Endothelial cell of hepatic sinusoid (primary cell): ENCODE results near the gene UBTD1.
"Not testable (repeated sequence)": the region's sequence is repeated elsewhere in the genome, so short reads cannot be mapped to it uniquely, and the experiment has no call there.

ENCODE experiments used
- in situ Hi-C: cut with HindIII; loops from 2 replicates; pipeline ENCODE4 v1.10.0; 2017; ENCODE audit warnings: low sequenced_read_pairs

Gene UBTD1

DNA sequence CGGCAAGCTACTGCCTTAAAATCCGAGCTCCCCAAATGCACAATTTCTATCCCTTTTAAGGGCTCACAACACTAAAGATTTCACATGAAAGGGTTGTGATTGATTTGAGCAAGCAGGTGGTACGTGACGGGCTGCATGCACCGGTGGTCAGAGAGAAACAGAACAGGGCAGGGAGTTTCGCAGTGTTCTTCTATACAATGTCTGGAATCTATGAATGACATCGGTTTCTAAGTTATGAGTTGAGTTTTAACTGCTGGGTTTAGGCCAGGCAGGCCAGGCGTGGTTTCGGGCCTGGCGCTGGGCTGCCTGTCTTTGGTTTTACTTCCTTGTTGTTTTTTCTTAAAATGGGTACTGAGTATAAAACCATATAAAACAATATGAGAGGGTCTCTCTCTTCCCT, 56.8 kb downstream of the UBTD1 start:
- in situ Hi-C loops: not testable (repeated sequence)

DNA sequence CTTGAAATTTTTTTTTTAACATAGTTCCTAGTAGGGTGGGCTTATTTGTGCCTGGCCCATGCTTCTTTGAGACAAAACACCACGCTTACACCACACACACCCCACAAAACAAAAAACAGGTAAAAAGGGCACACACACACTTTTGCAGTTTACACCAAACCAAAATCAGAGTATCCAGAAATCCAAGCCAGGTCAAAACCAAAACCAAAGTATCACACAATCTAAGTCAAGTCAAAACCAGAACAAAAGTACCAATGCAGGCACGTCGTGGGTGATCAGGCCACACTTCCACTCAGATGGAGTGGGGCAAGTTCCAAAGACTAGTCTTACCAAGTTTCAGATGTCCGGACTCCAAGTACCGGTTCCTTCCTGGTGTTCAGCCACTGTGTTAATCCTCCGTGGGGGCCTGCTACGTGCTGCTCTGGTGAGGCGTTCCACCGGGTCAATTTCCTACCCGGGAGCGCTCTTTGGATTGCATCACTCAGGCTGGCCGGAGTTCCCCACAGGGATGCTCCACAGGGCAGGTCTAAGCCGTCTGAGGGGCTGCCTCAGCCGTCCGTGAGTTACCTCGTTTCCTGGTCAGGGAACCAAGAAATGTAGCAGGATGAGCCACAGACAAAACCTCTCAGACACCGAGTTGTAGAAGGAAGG, 62.1 kb downstream of the UBTD1 start:
- in situ Hi-C loops: loop anchor here (5.0 kb wide), 1 partner anchor 36 kb away; no protein-coding TSS in a partner anchor

DNA sequence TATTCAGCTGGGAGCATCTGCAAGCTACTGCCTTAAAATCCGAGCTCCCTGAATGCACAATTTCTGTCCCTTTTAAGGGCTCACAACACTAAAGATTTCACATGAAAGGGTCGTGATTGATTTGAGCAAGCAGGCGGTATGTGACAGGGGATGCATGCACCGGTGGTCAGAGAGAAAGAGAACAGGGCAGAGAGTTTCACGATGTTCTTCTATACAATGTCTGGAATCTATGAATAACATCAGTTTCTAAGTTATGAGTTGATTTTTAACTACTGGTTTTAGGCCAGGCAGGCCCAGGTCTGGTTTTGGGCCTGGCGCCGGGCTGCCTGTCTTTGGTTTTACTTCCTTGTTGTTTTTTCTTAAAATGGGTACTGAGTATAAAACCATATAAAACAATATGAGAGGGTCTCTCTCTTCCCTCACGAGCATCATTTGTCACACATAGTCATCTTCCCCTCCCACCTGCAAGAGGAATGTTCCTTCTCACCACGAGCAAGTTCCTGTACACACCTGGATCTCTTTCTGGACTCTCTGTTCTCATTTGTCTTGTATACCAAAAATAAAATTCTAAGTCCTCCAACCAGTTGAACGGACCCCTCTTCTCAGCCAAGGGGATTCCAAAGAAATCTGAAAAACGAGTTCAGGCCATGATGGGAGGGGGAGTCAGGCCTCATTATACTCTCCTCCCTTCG, 62.8 kb downstream of the UBTD1 start:
- in situ Hi-C loops: loop anchor here (5.0 kb wide), 1 partner anchor 36 kb away; no protein-coding TSS in a partner anchor

DNA sequence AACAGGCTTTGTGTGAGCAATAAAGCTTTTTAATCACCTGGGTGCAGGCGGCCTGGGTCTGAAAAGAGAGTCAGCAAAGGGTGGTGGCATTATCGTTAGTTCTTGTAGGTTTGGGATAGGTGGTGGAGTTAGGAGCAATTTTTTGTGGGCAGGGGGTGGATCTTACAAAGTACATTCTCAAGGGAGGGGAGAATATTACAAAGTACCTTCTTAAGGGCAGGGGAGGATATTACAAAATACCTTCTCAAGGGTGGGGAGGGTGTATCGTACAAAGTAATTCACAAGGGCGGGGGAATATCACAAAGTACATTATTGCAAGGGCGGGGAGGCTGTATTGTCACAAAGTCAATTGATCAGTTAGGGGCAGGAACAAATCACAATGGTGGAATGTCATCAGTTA, 63.6 kb downstream of the UBTD1 start:
- in situ Hi-C loops: loop anchor here (5.0 kb wide), 1 partner anchor 35 kb away; no protein-coding TSS in a partner anchor

DNA sequence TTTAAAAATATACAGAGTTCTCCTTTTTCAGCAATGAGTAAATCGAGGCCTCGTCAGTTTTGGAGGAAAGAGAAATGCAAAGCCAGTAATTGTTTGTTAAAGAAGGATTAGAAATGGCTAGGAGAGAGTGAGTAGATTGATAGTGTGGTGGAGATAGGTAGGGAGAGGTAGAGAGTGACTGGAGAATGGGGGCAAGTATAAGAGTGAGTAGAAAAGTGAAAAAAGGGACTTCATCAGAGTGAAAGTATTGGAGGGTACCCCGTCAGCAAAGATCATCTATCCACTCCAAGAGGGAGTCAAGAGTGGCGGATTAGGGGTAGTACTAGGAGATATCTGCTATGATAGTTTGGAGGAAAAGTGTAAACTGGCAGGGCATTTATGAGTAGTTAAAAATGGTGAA, 64.6 kb downstream of the UBTD1 start:
- in situ Hi-C loops: loop anchor here (5.0 kb wide), 1 partner anchor 34 kb away; no protein-coding TSS in a partner anchor

DNA sequence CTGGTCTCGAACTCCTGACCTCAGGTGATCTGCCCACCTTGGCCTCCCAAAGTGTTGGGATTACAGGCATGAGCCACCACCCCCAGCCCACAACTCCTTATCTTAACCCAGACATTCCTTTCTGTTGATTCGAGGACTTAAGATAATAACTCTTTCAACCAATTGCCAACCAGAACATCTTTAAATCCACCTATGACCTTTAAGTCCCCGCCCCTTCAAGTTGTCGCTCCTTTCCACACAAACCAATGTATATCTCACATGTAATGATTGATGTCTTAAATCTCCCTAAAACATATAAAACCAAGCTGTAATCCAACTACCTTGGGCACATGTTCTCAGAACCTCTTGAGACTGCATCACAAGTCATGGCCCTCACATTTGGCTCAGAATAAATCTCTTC, 66.1 kb downstream of the UBTD1 start:
- in situ Hi-C loops: loop anchor here (5.0 kb wide), 1 partner anchor 33 kb away; no protein-coding TSS in a partner anchor

DNA sequence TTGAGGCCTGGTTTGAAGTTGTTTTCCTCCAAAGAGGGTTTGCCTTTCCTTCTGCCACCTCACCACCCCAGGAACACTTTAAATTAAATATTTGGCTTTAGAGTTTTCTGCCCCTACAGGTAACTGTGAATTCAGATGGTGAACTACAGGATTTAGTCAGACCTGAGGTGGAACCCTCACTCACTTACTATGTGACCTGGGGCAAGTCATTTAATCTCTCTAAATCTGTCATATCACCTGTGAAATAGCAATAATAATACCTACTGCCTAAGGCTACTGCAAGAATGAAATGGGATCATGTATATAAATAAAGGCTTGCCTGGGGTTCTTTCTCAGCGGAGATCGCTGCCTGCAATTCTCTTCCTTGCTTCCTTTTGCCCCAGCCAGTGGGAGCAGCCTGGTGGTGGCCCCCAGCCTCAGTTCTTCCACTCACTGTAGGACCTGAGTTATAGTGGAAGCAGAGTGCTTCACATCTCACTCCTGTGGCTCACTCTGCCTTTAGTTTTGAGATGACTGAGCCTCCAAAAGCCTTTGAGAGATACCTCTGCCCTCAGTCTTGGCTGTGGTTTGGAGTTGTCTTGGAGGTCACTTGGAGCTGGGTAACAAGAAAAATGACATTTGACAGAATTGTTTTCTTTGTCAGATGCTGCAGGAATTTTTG, 67.7 kb downstream of the UBTD1 start:
- in situ Hi-C loops: no loop called here

DNA sequence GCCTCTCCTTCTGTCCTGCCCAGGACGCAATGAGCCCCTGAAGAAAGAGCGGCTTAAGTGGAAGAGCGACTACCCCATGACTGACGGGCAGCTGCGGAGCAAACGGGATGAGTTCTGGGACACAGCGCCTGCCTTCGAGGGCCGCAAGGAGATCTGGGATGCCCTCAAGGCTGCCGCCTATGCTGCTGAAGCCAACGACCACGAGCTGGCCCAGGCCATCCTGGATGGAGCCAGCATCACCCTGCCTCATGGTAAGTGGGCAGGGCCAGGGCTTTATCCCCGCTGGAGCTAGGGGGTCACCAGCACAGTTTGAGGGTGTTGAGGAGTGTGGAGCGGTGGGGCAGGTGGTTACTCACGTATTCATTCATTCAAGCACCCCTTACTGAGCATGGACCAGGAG, 69.2 kb downstream of the UBTD1 start:
- in situ Hi-C loops: no loop called here

DNA sequence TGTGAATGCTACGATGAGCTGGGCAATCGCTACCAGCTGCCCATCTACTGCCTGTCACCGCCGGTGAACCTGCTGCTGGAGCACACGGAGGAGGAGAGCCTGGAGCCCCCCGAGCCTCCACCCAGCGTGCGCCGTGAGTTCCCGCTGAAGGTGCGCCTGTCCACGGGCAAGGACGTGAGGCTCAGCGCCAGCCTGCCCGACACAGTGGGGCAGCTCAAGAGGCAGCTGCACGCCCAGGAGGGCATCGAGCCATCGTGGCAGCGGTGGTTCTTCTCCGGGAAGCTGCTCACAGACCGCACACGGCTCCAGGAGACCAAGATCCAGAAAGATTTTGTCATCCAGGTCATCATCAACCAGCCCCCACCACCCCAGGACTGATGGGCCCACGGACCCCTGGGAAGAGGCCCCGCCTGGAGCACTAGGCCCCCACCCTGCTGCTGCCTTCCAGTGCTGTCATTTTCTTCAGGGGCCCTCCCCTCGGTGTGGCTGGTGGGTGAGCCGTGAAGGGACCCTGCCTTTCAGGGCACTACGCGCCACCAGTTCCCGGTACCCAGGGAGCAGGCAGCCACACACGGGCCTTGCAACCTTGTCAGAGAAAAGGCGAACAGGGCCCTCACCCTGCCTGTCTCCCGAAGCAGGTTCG, 71.5 kb downstream of the UBTD1 start:
- in situ Hi-C loops: no loop called here

DNA sequence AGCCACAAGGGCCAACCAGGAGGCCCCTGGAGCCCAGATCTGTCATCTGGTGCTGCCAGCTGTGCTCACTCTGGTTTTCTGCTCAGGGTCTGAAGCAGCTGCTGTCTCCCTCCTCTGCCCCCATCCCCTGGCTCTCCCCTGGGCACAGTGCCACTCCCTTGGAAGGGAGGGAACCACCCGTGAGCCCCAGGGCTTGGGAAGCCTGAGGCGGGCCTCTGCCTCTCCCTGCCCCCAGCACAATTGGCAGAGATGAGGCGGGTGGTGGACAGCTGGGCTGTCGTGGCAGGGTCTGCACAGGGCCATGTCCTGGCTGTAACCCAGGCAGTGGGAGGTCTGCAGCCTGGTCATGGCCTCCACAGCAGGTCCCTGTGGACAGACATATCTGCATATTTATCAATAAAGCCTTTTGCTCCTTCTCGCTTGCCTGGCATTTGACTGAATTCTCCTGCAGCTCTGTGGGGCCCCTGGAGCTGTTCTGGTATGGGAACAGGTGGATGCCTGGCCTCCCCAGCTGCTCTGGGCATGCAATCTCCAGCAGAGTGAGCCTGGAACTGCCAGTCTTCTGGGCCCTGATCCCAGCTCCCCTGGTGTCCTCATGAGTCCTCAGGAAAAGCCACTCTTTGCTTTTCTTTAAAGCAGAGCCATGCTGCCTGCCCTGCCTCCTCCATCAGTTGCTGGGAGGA, 72.2 kb downstream of the UBTD1 start:
- in situ Hi-C loops: no loop called here

DNA sequence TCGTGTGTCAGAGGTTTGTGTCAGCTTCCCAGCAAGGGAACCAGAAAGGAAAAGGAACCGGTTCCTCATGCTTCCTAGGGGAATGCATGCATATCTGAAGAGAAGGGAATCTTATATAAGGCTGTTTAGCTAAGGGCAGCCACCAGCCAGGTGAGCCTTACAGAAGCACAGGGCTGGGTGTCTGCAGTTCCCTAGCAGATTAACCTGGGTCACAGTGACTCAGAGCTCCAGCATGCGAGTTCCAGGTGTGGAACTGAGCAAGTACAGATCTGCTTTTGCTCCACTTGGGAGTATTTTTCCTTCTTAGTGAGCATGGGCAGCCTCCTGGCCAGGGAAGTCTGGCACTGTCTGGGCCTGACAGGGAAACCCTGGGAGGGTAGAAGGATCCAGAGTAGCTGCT, 72.9 kb downstream of the UBTD1 start:
- in situ Hi-C loops: no loop called here

DNA sequence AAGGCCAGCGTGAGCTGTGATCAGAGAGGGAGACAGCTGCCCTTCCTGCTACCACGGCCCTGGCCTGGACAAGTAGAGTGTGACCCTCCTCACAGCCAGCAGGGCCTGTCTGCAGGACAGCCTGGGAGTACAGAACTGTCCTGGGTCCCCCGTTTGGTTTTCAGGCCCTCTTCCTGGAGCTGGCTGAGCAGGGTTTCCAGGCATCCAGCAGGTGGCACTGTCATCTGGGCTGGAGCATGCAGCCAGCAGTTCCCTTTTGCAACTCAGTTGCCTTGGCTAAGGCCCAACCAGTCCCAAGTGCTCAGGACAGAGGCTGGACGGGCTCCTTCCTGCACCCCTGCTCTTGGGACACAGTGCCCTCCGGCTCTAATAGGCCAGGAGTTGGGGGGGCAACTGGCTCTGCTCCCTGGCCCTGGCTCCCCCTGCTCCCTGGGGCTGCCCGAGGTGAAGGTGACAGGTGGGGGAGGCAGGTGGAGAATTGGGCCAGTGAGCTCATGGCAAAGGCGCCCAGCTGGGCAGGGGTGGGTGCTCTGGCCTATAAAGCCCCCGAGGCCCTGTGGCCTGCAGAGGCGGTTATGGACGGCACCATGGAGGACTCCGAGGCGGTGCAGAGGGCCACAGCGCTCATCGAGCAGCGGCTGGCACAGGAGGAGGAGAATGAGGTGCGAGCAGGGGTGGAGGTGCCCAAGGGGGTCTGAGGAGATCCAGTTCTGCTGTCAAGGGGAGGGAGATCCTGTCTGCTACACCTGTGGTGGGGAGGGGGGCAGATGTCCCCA, 73.7 kb downstream of the UBTD1 start, which contains the start of gene ANKRD2:
TSS of gene ANKRD2 (plus strand) at position 566 of the 776 bp plus-strand sequence. CDS start at position 576, 10 bp downstream.
- in situ Hi-C loops: no loop called here

DNA sequence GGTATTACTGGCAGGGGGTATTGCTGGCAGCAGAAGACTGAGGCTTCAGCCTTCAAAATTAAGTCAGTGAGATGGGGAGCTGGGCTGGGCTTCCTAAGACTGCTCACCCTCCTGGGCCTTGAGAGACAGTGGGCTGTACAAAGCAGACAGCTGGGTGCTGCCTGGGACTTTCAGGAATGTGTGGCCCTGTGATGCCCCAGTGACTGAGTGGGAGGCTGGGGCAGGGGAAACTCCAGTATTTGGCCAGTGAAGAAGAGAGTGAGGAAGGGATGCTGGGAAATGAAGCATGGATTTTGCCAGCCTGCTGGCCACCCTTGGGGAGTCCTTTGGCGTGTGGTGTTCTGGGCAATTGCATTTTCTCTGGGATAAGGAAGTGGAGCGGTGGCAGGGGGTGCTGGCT, 74.3 kb downstream of the UBTD1 start:
- in situ Hi-C loops: no loop called here

DNA sequence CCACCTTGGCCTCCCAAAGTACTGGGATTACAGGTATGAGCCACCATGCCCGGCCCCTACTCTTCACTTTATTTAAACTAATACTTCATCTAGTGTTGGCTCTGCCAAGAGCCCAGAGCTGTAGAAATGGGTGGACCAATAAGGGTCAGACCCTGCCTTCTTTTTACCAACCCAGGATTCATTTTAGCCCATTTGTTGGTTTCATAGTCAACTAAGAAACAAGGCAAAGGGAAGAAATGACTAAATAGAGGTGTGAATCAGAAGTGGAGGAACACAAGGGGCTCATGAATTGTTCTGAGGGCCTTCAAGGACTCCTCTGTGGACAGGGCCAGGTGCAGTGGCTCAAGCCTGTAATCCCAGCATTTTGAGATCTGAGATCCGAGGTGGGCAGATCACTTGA, 74.9 kb downstream of the UBTD1 start:
- in situ Hi-C loops: no loop called here

DNA sequence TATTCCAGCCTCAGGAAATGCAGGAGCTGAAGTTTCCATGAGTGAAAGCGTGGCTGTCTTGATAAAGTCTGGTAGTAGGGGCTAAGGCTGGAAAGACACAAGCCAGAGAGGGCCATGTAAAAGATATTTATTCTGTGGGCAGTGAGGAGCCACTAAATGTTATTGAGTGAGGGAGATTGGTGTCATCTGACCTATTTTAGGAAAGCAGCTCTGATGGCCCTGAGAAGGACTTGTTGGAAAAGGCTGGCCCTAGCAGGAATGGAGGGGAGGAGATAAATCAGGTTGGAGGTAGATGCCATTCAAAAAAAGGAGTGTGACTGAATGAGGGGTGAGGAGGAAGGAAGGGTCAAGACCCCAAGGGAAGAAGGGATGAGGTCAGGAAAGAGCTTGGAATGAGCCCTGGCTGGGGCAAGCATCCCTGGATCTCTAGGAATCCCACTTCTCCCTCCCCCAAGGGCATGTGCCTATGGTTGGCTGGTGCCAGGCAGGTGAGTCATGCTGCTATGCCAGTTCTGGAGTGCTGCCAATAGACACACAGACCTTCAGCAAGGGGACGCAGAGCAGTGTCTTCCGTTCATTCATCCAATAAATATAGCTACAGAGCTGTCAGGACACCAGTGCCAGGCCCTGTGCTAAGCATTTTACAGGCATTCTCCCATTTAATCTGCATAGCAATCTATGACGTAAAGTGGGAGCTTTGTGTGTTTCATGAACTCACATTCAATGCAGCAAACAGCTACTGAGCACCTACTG, 75.8 kb downstream of the UBTD1 start:
- in situ Hi-C loops: no loop called here

DNA sequence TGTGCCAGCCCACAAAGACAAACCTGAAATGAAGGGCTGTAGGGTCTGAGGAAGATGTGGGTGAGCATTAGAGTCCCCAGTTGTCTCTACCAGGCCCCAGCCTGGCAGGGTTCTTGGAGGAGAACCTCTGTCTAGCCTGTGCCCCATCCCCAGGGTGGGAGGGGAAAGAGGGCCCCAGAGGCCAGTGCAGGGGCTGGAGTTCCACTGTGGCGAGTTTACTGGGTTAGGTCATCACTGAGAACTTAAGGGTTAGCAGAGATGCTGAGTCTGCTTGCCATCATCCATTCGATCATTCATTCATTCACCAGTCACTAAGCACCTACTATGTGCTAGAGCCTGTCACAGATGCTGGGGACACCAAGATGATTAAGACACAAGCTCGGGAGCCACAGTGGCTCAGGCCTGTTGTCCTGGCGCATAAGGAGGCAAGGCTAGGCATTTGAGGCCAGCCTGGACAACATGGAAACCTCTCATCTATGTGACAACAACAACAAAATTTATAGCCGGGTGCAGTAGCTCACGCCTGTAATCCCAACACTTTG, 76.5 kb downstream of the UBTD1 start:
- in situ Hi-C loops: no loop called here

DNA sequence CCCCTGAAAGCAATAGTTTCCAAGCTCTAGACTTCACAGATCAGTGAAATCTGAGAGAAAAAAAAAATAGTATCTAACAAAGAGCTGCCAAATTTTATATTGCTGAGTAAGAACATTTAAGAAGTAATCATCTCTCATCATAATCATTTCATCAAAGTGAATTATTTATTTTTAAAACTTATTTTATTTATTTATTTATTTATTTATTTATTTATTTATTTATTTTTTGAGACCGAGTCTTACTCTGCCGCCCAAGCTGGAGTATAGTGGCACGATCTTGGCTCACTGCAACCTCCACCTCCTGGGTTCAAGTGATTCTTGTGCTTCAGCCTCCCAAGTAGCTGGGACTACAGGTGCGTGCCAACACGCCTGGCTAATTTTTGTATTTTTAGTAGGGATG, 77.8 kb downstream of the UBTD1 start:
- in situ Hi-C loops: not testable (repeated sequence)

DNA sequence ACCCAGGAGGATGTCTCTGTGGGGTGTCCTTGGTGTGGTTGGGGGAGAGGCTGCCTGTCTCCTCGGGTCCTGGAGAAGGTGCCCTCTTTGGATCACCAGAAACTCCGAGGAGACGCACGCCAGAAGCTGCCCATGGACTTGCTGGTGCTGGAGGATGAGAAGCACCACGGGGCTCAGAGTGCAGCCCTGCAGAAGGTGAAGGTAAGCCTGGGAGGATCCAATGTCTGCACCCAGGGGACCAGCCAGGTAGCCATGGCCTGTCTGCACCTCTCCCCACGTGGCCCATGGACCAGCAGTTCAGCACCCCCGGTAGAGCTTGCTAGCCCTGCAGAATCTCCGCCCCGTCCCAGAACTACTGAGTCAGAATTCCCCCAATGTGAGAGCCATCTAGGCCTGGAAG, 79.0 kb downstream of the UBTD1 start:
- in situ Hi-C loops: no loop called here
